NCI-H748 (cell line): Measurements from ENCODE around the gene C1QTNF5.

Source experiments
- DNase-seq: peaks from one replicate; lab custom pipeline; 2025; ENCODE audit not compliant: unreplicated experiment; lab: John Stamatoyannopoulos, UW

C1QTNF5 gene

DNA sequence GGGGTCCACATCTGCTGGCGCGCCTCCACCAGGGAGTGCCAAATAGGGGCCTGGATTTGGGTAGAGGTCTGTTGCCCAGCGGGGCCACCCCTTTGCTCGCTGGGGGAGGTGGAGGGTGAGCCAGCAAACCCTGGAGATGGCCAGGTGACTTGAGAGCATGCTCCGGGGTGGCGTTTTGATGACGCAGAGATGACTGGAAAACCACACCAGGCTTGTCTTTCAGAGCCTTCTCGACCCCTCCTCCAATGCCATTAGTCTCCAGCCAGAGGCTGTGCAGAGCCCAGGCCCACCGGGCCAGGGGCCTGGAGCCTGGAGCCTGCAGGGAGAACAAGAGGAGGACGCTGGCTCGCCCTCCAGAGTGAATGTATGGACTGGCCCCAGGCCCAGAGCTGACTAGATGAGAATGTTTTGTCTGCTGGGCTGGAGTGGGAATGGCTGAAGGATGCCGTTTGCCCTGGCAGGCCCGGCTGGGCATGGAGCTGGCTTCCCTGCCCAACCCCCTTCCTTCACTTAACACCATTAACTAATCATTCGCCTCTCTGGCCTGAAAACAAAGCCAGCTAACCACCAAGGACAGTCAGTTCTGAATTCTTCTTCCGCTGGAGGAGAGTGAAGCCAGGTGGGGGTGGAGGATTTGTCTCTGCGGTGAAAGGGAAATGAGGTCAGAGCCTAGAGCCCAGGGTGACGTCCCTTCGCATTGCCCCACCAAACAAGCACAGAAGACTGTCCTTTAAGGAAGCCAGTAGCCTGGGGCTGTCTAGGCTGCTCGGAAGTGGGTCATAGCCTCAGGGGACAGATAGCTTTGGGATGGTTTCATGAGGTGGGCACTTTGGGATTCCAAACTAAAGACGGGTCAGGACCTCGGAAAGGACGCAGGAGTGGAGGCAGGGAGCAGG is 22.2 kb downstream of the C1QTNF5 start:
- DNase-seq = no peak

DNA sequence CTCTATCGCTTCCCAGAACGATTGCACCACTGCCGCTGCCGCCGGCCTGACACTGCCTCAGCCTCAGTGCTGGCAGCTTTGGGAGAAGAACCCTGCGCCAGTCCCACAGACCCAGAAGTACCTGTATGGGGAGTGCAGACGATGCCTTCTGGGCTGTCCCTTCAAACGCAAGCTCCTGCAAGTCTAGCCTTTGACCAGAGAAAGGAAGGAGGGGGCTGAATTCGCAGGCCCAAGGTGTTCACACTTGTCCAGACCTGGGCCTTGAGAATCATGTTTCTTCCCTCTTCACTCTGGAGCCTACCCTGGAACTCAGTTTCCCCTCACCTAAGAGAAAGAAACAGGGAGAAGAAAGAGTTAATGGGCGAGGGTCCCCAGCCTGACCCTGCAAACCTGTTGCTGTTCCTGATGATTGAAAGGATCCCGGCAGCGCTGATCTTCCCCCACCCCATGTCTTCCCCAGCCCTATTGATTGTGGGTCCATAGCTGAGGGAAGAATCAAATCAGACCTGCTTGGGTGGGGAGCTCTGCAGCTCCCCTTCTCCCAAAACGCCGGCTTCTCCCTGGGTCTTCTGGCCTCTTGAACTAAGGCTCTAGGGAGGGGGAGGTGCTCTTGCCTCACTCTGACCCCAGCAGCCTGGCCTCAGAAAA is 23.0 kb downstream of the C1QTNF5 start:
- no peak for DNase-seq

DNA sequence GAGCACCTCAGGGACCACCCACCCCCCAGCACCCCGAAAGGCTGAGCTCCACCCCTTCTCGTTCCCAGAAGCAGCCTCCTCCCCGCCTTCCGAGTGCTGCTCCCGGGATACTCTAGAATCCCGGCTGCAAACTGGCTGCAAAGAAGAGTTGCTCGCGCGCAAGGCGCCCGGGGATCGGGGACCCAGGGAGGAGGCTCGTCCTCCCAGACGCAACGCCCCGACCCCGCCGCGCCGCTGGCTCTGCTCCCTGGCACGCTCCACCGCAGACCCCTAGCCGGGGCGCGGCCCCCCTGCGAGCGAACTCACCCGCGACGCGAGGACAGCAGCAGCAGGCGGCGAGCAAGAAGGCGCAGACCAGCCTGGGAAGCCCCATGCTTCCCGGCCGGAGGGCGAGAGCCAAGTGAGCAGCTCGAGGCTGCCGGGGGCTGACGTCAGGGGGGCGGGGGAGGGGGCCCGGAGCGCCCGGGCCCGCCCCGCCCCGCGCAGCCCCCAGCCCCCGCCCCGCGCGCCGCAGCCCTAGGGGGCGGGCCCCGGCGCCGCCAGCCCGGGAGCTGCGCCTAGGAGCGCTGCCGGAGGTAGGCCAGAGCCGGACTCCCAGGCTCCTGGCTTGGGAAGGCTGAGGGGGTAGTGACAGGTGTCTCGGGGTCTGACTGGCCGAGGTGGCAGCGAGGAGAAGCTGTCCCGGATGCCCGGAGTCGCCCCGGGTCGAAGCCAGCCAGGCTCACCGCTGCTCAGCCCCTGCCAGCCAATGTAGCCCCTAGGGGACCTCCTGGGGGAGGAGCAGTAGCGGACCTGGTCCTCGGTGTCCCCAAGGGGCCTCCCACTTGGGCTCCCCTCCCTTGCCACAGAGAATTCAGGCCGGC is 23.7 kb downstream of the C1QTNF5 start, which contains the start of gene MCAM:
MCAM (minus strand) TSS at position 402 of the 863 bp plus-strand sequence; CDS start at position 373, 29 bp downstream.
- peak; percentile 49 for DNase-seq

DNA sequence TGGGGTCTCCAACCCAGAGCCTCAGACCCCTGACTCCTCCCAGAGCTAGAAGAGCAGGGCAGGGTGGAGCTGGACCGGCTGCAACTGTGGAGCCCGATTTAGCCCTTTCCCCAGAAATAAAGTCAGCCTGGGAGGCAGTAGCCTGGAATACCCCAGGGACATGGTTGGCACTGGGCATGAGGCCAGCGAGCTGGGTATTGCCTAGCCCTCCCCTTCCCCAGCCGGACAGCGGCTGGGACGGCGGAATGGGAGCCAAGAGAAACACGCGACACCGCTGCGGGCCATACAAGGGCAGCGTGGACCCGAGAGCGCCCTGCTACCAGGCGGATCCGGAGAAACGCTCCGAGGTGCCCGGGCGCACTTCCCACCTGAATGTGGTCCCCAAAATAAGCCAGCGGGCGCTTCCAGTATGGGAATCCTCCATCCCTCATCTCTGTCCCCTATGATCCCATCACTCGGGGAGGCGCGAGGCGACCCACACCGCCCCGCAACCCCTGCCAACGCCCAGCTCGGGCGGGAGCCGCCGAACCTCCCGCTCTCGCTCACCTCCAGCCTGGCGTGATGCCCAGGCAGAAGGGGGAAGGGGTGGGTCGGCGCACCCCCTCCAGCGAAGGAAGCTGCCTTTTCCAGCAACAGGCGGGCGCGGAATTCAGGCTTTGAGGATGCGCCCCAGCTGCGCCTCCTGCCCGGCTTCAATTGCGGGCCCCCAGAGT is 24.5 kb downstream of the C1QTNF5 start:
- DNase-seq = peak; percentile 61

DNA sequence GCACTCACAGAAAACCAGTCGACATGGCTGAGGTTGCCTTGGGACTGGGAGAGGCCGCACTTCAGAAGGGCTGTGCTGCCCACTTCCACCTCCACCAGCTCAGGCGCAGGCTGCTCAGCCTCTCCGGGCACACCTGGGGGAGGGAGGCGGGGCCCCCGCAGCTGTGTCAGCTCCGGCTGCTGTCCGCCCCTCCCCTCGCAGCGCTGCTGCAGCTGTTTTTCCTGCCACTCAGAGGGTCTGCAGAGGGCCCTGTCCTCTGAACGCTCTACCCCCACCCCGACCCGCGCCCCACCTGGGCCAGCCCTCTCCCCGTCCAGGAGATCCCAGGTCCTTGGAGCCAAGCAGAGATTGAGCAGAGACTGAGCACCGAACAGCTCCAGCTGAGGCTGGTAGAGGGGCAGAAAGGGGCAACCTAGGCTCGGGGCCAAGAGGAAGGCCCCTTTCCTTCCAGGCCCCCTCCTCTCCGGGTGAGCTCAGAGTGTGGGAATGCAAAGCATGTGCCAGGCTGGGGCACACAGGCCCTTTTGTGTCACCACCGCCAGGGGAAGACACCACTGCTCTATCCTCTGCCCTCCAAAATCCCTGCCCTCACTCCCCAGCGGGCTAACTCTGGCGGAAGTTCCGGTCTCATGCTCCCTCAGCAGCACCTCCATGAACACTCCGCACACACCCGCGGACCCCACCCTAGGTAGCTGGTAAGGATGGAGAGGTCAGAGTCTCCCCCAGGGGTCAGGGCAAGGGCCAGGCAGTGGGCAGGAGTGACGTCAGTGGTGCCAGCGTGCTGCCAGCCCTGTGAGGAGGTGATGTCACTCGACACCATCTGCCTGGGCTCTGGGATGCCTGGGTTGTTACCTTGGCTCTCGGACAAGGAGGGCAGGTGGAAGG is 25.3 kb downstream of the C1QTNF5 start:
- DNase-seq = peak; percentile 68

DNA sequence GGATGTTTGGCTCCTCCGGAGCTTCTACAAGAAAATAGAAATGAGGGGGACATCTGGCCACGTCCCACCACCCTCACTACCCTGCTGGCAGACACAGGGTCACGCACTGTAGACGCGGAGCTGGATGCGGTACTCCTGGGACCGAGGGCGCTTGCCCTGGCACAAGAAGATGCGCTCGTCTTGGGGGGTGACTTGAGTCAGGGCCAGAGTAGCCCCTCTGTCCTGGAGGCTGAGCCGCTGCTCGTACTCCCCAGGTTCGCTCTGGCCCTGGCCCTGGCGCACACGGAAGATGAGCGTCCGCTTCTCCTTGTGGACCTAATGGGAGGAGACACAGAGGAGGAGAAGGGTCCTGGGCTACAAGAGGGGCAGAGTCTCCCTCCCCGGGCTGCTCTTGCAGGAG is 26.0 kb downstream of the C1QTNF5 start:
- DNase-seq = no peak

DNA sequence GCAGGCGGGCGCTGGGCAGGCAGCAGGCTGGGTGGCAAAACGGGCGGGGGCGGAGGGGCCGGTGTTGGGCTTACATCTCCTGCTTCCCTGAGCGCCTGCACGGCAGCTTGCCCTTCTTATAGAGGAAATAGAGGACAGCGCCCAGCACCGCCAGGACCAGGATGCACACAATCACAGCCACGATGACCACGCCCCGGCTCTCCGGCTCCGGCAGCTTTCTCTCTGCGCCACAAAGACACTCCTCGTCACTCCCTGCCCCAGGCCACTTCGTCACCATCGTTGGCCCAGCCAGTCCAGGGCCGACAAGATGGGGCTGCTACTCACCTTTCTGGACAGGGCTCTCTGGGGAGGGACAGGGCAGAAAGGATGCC is 30.0 kb downstream of the C1QTNF5 start:
- DNase-seq = no peak

DNA sequence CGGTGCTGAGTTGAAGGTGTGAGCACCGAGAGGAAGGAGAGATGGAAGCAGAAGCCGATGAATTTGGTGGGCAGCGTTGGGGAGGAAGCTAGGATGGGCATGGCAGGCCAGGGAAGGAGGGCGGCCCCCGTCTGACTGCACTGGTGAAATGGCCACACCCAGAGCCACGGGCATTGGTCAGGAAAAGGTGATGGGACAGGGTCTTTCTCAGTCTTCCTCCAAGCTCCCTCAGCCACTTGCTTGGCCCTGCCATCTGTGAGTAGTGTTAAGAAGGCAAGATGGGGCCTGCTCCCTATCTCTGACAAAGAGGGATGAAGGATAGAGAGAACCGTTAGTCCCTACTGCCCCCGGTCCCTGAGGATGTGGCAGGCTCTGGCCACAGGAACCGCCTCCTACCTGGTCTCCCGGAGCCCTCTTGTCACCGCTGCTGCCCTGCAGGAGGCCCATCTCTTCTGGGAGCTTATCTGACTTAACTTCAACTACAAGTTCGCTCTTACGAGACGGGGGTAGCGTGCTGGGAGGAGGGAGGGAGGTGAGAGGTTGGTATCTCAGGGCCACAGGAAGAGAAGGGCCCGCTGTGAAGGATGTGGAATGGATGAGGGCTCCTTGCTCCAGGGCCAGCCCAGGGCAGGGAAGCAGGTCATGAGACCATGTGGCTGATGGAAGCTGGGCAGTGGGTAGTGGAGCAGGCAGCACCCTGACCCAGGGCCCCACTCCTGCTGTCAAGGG is 30.6 kb downstream of the C1QTNF5 start:
- DNase-seq = no peak

DNA sequence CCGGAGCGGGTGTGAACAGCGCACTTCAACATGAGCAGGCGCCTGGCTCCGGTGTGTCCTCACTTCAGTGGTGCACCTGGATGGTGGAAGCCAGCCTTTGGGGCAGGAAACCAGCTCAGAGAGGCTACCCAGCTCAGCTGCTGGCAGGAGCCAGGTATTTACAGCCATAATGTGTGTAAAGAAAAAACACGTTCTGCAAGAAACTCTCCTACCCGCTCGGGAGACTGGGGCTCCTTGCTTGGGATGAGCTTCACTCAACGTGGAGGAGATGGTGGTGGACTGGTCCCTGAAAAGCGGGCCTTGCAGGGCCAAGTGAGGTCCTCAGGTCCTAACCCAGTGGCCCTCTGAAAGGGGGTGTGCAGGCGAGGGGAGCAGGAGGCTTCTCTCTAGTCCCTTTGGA is 31.3 kb downstream of the C1QTNF5 start:
- no peak for DNase-seq

DNA sequence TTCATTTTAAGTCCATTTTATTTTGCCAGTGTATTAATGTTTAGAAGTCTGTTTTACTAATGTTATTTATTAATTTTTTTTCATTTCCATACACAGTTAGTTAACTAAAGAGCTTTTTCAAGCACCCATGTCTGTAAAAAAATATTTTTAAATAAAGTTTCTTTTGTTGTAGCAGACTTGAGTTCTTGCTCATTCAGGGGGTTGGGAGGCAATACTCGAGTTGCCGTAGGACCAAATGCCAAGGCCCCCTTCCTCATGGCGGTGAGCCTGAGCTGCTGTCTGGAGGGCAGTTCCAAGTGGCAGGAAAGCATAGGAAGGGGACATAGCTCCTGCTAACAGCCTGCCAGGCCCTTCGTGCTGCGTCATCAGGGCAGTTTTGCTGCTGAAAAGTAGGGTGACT is 32.7 kb downstream of the C1QTNF5 start:
- no peak for DNase-seq

DNA sequence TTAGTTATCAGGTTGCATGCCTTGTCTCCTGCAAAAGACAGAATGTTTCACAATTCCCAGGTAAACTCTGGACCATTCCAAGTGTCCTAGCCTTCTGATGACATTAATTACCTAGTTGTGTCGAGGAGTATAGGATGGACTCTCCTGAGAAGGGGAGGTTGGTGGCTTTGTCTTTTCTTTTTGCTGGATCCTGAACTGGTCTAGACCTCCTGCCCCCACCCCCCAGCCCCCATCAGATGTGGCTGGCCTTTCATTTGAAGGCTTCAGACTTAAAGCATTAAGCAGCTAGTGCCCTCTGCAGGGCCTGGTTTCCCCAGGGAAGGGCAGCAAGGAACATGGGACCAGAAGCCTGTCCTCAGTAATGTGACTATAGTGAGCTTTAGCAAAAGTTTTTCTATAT is 33.5 kb downstream of the C1QTNF5 start:
- no peak for DNase-seq

DNA sequence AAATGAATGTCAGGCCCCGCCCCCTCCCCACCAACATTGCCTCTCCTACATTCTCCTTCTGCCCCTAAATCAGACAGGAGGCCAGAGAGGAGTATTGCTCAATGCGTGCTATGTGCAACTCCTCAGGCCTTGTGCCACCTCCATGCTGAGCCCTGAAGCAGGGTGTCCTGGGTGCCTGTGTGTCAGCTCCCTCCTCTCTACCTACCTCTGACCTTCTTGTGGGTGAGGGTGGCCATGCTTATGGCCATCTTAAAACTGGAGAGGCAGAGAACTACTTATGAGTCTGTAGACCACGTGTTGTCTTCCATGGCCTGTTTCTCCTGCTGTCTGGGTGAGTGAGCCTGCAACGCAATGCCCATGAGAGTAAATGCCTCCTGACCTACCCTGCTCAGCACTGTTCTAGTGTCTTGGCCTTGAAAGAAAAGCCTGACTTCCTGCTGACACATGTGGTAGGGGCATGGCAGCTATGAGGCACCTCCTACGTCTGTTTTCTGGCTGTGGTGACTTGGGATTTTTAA is 34.3 kb downstream of the C1QTNF5 start:
- DNase-seq = no peak

DNA sequence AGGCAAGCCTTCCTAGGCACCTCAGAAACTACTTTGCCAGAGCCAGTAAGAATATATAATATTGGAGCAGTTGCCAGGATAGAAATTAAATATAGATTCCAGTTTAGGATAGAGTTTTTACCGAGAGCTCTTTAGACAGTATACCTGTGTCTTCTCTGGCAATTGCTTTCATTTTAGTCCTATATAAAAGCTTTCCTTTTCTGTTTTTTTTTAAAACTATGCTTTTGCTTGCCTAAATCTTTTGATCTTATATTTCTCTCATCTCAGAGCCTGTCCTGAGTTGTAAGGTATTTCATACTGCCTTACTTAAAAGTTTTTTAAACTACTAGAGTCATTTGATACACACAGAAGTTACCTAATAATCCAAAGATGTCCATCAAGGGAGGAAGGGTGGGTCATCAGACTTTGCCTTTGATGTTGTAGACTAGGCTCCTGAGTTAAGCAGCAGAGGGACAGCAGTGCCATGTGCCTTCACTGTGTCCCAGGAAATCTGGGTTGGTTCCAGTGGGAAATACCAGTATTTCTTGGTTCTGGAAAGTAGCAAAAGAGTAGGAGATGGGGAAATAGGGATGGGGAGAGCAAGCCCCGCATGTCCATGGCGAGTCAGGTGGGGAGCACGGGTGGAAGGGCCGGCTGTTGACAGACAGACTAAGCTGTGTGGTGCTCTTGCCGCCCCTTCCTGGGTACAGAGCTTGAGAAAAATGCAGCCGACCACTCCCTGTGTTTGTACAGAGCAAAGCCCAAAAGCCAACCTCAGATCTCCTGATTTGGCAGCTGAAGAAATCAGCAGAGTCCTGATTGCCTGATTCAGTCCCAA is 34.9 kb downstream of the C1QTNF5 start:
- no peak for DNase-seq

DNA sequence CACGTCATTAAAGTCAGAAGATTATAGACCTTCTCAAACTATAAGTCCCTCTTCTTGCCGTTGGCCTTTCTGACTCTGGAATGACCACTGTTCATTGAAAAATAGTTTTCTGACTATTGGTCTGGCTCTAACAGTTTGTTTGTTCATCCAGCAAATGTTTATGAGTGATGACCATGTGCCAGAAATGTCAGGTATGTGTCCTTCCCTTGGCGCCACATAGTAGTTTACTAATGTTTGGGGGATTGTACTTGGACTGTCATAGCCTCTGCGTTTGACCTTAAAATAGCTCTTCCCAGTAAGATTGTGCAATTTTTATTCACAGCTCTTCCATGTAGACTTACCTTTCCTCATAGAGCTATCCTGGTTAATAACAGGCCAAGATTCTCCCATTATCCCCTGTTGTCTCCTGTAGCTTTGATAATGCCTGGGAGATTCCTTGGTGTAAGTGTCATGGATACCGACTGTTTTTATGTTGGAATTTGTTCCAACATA is 37.4 kb downstream of the C1QTNF5 start:
- DNase-seq = no peak

DNA sequence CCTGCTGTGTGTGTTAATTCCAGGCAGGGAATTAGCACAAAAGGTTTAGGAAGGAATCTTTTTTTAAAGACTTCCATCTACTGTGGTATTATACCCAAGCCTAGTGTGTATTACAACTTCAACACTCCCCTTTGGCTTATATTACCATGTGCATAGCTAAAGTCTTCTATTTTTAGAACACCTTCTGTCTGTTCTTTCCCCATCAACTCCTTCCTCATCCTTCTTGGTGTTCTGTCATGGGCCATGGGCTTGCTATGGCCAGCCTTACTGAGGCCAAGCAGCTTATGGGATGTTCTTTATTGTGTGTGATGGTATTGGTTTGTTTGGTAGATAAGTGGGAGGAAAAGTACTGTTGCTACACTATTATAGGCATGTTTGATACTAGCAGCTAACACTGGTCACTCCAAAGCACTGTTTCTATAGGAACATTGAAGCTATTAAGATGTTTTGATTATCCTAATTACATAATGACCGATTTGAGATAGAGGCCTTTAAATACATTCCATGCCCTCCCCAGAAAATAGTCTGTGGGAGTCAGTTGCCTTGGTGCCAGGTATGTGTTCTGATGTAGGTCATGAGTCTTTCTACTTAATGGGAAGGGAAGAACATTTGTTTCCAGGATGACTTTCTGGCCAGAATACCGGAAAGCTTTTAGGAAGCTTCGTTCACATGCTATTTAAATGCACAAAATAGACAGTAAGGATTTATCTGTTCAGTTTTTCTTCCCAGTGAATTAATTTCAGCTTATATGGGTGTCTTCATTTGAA is 40.3 kb downstream of the C1QTNF5 start:
- no peak for DNase-seq

DNA sequence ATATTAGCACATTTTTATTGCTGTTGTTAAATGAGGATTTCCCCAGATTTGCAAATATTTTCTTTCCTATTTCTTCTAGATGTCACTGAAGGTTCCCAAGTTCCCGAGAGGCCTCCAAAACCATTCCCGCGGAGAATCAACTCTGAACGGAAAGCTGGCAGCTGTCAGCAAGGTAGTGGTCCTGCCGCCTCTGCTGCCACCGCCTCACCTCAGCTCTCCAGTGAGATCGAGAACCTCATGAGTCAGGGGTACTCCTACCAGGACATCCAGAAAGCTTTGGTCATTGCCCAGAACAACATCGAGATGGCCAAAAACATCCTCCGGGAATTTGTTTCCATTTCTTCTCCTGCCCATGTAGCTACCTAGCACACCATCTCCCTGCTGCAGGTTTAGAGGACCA is 41.3 kb downstream of the C1QTNF5 start:
- DNase-seq = no peak

DNA sequence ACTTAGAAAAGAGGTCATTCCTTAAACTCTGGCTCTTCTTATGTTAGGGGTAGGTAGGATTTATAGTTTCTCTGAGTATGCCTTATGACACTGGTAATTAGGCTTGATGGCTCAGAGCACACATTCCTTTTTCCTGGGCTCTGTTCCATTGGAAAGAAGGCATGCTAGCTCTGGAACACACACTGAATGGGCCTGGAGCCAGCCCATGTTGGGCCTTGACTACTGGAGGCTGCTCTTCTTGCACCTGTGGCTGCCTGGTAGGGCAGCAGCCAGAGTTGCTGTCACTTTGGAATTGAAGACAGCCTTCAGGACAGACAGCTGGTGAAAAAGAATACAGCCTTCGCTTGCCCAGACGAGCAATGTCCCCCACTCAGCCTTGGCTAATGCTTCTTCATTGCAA is 42.0 kb downstream of the C1QTNF5 start:
- DNase-seq = no peak
